SK-N-MC (cell line): ENCODE results near the gene DCHS1.

ENCODE experiments used
- EZH2 ChIP-seq: fragments of 200-600 bp; sonication (generic); IDR thresholded peaks from one replicate; pipeline ENCODE4 v1.6.1; 2017; ENCODE audit warnings: antibody characterized with exemption
- FOXP2 ChIP-seq: optimal IDR thresholded peaks from 2 replicates; pipeline ENCODE3; 2011; ENCODE audit warnings: mild to moderate bottlenecking, moderate library complexity; ENCODE audit not compliant: insufficient read depth; ENCODE audit errors: extremely low read length, control extremely low read depth
- POLR2AphosphoS5 ChIP-seq: IDR thresholded peaks from 2 replicates; pipeline ENCODE4 v1.6.1; 2012; ENCODE audit warnings: mild to moderate bottlenecking, low read depth, low read length, borderline replicate concordance

DNA sequence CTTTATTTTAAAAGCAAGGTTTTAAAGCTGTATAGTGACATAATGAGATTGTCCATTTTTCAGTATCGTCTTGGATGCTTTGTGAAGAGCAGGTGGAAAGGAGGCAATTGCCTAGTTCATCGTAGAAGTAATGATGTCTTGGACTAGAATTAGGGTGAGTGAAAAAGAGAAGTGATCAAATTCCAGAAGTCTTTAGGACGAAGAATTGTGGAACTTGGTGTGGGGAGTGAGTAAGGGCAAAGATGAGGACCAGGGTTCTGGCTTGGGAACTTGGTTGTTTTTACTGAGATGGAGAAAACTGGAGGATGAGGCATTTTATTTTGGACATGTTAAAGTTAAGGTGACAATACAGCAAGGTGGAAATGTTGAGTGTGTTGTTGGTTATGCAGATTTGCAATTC, 50.8 kb downstream of the DCHS1 start:
- TF ChIP-seq EZH2 (no peak), FOXP2 (no peak), POLR2AphosphoS5 (no peak)
